Neural progenitor cell (in vitro differentiated cells): Measurements from ENCODE around the gene FYB1. TPM values are rescaled to one million over a fixed set of nuclear protein-coding genes. Genes with fewer than 3 reads are reported as not detected.

Source experiments
- DNase-seq: peaks from one replicate; pipeline ENCODE4 v3.0.0-alpha.2; 2016; ENCODE audit warnings: low spot score
- H2AFZ ChIP-seq: fragments of 200-600 bp; sonication (generic); replicated peaks from 2 replicates; pipeline ENCODE4 v1.6.1; 2016; ENCODE audit warnings: antibody characterized with exemption
- H3F3A ChIP-seq: fragments of 200-600 bp; sonication (generic); 2 replicates; pipeline ENCODE4 v1.6.1; 2016; ENCODE audit warnings: antibody characterized with exemption, low read depth
- H3K27ac ChIP-seq: fragments of 200-600 bp; sonication (generic); 2 replicates; pipeline ENCODE4 v1.5.1; 2016; ENCODE audit warnings: mild to moderate bottlenecking
- H3K27me3 ChIP-seq: fragments of 200-600 bp; sonication (generic); 2 replicates; pipeline ENCODE4 v1.6.1; 2016; ENCODE audit warnings: mild to moderate bottlenecking, moderate library complexity
- H3K36me3 ChIP-seq: fragments of 200-600 bp; sonication (generic); 2 replicates; pipeline ENCODE4 v1.5.1; 2016
- H3K4me1 ChIP-seq: fragments of 200-600 bp; sonication (generic); 2 replicates; pipeline ENCODE4 v1.6.1; 2016; ENCODE audit warnings: mixed run types
- H3K4me2 ChIP-seq: fragments of 200-600 bp; sonication (generic); 2 replicates; pipeline ENCODE4 v1.6.1; 2016
- H3K4me3 ChIP-seq: fragments of 200-600 bp; sonication (generic); 2 replicates; pipeline ENCODE4 v1.5.1; 2016
- H3K79me2 ChIP-seq: fragments of 200-600 bp; sonication (generic); 2 replicates; pipeline ENCODE4 v1.6.1; 2016; ENCODE audit warnings: low read depth
- H3K9ac ChIP-seq: fragments of 200-600 bp; sonication (generic); 2 replicates; pipeline ENCODE4 v1.6.1; 2016
- H3K9me3 ChIP-seq: fragments of 200-600 bp; sonication (generic); 2 replicates; pipeline ENCODE4 v1.5.1; 2016; ENCODE audit warnings: low read depth
- H4K20me1 ChIP-seq: fragments of 200-600 bp; sonication (generic); 2 replicates; pipeline ENCODE4 v1.6.1; 2016; ENCODE audit warnings: low read depth
- H3K27ac Mint-ChIP-seq: 3 replicates; pipeline ENCODE4 v1.8.0; 2021; ENCODE audit warnings: mixed read lengths
- H3K27me3 Mint-ChIP-seq: 2 replicates; pipeline ENCODE4 v1.8.0; 2022; ENCODE audit warnings: low read depth, mild to moderate bottlenecking, inconsistent platforms, moderate library complexity, mixed read lengths; ENCODE audit not compliant: insufficient read depth
- H3K36me3 Mint-ChIP-seq: 3 replicates; pipeline ENCODE4 v1.8.0; 2021; ENCODE audit warnings: mixed read lengths
- H3K4me1 Mint-ChIP-seq: 3 replicates; pipeline ENCODE4 v1.8.0; 2021; ENCODE audit warnings: mixed read lengths
- H3K4me3 Mint-ChIP-seq: 3 replicates; pipeline ENCODE4 v1.8.0; 2021; ENCODE audit warnings: mild to moderate bottlenecking, moderate library complexity, mixed read lengths
- H3K9me3 Mint-ChIP-seq: 3 replicates; pipeline ENCODE4 v1.8.0; 2020; ENCODE audit warnings: mixed read lengths
- EZH2 ChIP-seq: fragments of 200-600 bp; sonication (generic); IDR thresholded peaks from 2 replicates; pipeline ENCODE4 v1.6.1; 2017; ENCODE audit warnings: antibody characterized with exemption, mild to moderate bottlenecking, moderate library complexity
- EZH2phosphoT487 ChIP-seq: fragments of 200-600 bp; sonication (generic); IDR thresholded peaks from 2 replicates; pipeline ENCODE4 v1.6.1; 2017; ENCODE audit warnings: antibody characterized with exemption
- total RNA-seq: library from RNA; depleted of rRNA; stranded (reverse); fragments of >200 nt; gene quantifications from 2 replicates; pipeline ENCODE4 v1.2.3, GENCODE V29; 2015; ENCODE audit warnings: low replicate concordance
- TF ChIP-seq, protein P1 (sequence below): fragments of 200-600 bp; sonication (generic); IDR thresholded peaks from 2 replicates; pipeline ENCODE4 v1.5.1; 2017; ENCODE audit warnings: antibody characterized with exemption, mild to moderate bottlenecking

Gene FYB1
- total RNA-seq, 1 donor from 2014 or later, result not detected

DNA sequence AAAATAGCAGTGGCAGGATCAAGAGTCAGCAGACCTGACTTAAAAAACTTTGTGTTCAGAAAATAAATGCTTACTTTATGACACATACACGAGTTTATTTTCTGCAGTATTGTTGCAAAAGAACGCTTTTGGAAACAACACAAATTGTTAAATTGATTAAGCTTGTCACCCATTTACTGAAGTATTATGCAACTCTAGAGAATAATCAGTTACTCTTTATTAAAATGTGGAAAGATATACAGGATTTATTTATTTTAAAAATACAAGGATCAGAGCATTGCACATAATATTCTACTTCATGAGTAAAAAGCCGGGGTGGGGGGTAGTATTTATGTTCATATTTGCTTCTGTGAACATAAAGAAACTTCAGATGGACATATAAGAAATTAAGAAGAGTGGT lies 20.0 kb downstream of the FYB1 start:
- no peaks in the 10 kb centered on the region for H3F3A ChIP-seq
- H3K4me1 Mint-ChIP-seq, result peaks cover 6% of the 10 kb centered on the region
- H3K9me3 ChIP-seq, result no peaks in the 10 kb centered on the region
- H3K79me2 ChIP-seq, result no peaks in the 10 kb centered on the region
- no peak overlapping the region for H3K4me3 Mint-ChIP-seq
- H3K36me3 ChIP-seq, result no peaks in the 10 kb centered on the region
- H3K4me3 ChIP-seq, result no peak overlapping the region
- H3K27me3 Mint-ChIP-seq, result no peaks in the 10 kb centered on the region
- H3K9me3 Mint-ChIP-seq, result no peaks in the 10 kb centered on the region
- H3K4me1 ChIP-seq, result no peaks in the 10 kb centered on the region
- H4K20me1 ChIP-seq, result no peaks in the 10 kb centered on the region
- DNase-seq, result no peak
- no peak overlapping the region for H2AFZ ChIP-seq
- no peaks in the 10 kb centered on the region for H3K36me3 Mint-ChIP-seq
- no peak overlapping the region for H3K27ac ChIP-seq
- H3K27ac Mint-ChIP-seq, result no peak overlapping the region
- no peaks in the 10 kb centered on the region for H3K27me3 ChIP-seq
- H3K9ac ChIP-seq, result no peak overlapping the region
- TF ChIP-seq, protein P1, sequence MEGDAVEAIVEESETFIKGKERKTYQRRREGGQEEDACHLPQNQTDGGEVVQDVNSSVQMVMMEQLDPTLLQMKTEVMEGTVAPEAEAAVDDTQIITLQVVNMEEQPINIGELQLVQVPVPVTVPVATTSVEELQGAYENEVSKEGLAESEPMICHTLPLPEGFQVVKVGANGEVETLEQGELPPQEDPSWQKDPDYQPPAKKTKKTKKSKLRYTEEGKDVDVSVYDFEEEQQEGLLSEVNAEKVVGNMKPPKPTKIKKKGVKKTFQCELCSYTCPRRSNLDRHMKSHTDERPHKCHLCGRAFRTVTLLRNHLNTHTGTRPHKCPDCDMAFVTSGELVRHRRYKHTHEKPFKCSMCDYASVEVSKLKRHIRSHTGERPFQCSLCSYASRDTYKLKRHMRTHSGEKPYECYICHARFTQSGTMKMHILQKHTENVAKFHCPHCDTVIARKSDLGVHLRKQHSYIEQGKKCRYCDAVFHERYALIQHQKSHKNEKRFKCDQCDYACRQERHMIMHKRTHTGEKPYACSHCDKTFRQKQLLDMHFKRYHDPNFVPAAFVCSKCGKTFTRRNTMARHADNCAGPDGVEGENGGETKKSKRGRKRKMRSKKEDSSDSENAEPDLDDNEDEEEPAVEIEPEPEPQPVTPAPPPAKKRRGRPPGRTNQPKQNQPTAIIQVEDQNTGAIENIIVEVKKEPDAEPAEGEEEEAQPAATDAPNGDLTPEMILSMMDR, result no peak
- TF ChIP-seq EZH2phosphoT487, result no peak
- no peak for TF ChIP-seq EZH2
- H3K4me2 ChIP-seq, result no peak overlapping the region

DNA sequence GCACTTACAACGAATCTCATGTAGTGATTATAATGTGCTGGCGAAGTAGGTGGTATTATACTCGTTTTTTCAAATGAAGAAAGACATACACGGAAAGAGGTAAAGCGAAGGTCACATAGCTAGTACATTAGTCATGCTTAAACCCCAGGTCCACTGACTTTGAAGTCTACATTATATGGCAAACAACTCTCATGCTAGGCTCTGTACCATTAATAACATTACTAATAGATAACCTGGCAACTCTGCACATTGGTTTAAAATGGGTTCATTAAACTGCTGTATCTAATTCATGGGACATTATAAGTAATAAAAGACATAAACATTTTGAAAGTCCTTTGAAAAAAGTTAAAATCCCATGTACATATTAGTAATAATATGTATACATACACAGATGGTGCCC lies 21.2 kb downstream of the FYB1 start:
- H3K27ac Mint-ChIP-seq, result no peak overlapping the region
- no peaks in the 10 kb centered on the region for H3K27me3 ChIP-seq
- H2AFZ ChIP-seq, result no peak overlapping the region
- peaks cover 6% of the 10 kb centered on the region for H3K4me1 Mint-ChIP-seq
- H3K9ac ChIP-seq, result no peak overlapping the region
- TF ChIP-seq EZH2 (no peak), EZH2phosphoT487 (no peak)
- TF ChIP-seq, protein P1, result no peak
- DNase-seq, result no peak
- no peak overlapping the region for H3K4me2 ChIP-seq
- no peaks in the 10 kb centered on the region for H3K9me3 ChIP-seq
- no peak overlapping the region for H3K4me3 ChIP-seq
- H3K79me2 ChIP-seq, result no peaks in the 10 kb centered on the region
- no peaks in the 10 kb centered on the region for H3K36me3 ChIP-seq
- H3K27ac ChIP-seq, result no peak overlapping the region
- no peak overlapping the region for H3K4me3 Mint-ChIP-seq
- no peaks in the 10 kb centered on the region for H3K27me3 Mint-ChIP-seq
- H4K20me1 ChIP-seq, result no peaks in the 10 kb centered on the region
- H3K36me3 Mint-ChIP-seq, result no peaks in the 10 kb centered on the region
- no peaks in the 10 kb centered on the region for H3F3A ChIP-seq
- H3K4me1 ChIP-seq, result no peaks in the 10 kb centered on the region
- H3K9me3 Mint-ChIP-seq, result no peaks in the 10 kb centered on the region

DNA sequence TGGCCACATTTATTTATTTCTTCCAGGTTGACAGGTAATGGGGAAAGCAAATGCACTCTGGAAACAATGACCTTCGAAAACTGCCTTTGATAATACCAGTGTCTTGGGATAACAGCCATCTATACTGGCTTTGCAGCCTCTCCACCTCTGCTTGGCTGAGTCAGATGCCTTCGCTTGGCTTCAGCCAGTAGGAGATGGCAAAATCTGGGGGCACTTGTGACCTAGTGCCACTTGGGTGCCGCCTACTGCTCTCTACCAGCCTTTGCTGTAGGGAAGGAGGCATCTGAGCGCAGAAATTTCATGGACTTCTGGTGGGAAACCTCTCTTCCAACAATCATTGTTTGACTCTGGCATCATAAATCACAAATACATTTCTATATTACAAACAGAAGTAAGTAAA lies 21.8 kb downstream of the FYB1 start:
- no peak overlapping the region for H2AFZ ChIP-seq
- H3F3A ChIP-seq, result no peaks in the 10 kb centered on the region
- TF ChIP-seq EZH2 (no peak), EZH2phosphoT487 (no peak)
- TF ChIP-seq, protein P1, result no peak
- H3K4me1 ChIP-seq, result no peaks in the 10 kb centered on the region
- H3K9me3 ChIP-seq, result no peaks in the 10 kb centered on the region
- H3K4me1 Mint-ChIP-seq, result peaks cover 6% of the 10 kb centered on the region
- H3K9me3 Mint-ChIP-seq, result no peaks in the 10 kb centered on the region
- H4K20me1 ChIP-seq, result no peaks in the 10 kb centered on the region
- no peak for DNase-seq
- H3K36me3 ChIP-seq, result no peaks in the 10 kb centered on the region
- no peaks in the 10 kb centered on the region for H3K79me2 ChIP-seq
- no peak overlapping the region for H3K27ac Mint-ChIP-seq
- H3K4me2 ChIP-seq, result no peak overlapping the region
- no peak overlapping the region for H3K27ac ChIP-seq
- H3K36me3 Mint-ChIP-seq, result no peaks in the 10 kb centered on the region
- no peak overlapping the region for H3K4me3 ChIP-seq
- no peaks in the 10 kb centered on the region for H3K27me3 ChIP-seq
- H3K4me3 Mint-ChIP-seq, result no peak overlapping the region
- H3K27me3 Mint-ChIP-seq, result no peaks in the 10 kb centered on the region
- H3K9ac ChIP-seq, result no peak overlapping the region
